Measurements from ENCODE around the gene PACRG. TPM values are rescaled to one million over a fixed set of nuclear protein-coding genes. Genes with fewer than 3 reads are reported as not detected.

PACRG gene
- not detected in 2 replicates for total RNA-seq

GRCh38 chr6:162727322-162728182, at the start of gene PACRG, which contains the start of gene PRKN:
Gene PACRG, plus strand, starts transcription at chr6:162727974.
Gene PRKN, minus strand, starts transcription at chr6:162727766.

Other genes starting within 250 kb of the PACRG start
- gene PRKN, start 208 bp upstream of the PACRG start, total RNA-seq, result 0.65 and 3.8 TPM in 2 replicates

All from epithelial cell of alveolus of lung (primary cell).